ENCODE measurements around the gene SLC10A1. TPM values are rescaled to one million over a fixed set of nuclear protein-coding genes. Genes with fewer than 3 reads are reported as not detected.

SLC10A1 gene
- total and polyA plus RNA-seq, 3 donors from 2014 or later, result 0.30 TPM; not detected in 2

DNA sequence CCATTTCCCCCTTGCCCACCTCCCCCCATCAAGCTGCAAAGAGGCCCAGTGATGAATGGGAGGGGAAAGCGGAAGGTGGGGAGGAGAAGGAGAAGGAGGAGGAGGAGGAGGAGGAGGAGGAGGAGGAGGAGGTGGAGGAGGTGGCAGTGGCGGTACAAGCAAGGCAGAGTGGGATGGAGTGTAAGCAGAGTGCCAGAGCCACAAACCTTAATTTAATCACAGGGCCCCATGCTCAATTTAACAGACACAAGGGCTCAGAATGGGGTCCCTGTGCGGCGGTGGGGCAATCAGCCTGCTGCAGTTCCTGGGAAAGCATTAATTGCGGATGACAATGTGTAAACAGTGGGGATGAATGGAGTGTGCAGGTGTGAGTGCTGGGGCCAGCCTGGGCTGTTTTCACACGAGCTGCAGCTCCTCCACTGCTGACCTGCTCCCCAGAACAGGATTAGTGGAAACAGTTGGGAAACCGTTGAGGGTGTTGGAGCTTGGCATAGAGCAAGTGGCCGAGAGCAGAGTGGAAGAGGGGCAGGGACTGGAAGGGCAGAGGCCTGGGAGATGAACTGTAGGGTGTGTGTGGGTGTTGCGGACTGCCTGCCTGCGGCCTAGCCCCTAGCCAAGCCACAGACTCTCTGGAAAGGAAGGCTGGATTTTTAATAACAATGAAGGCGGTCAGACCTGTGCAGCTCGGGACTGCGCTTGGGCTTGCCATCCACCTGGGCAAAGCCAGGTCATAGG lies 45.8 kb upstream of the SLC10A1 start:
- Histone ChIP-seq H3K27me3 (no peaks in the 10 kb centered on the region), H3K4me1 (peaks cover 3% of the 10 kb centered on the region), H3K9me3 (no peaks in the 10 kb centered on the region), H3K36me3 (ENCODE audit: low read depth, missing control alignments) (no peaks in the 10 kb centered on the region), H3K27ac (no peak overlapping the region), H3K4me3 (no peak overlapping the region)
- intact Hi-C loops (cut with DNase I; ENCODE audit: low total_unique reads), result no loop called here
- DNase-seq, result no peak
- WGBS, 2 donors, result 78 to 80% methylated on average over 13 of the region's 13 CpGs
- TF ChIP-seq POLR2A (IDR thresholded peaks at IDR 0.05), result no peak
- TF ChIP-seq, protein P1, sequence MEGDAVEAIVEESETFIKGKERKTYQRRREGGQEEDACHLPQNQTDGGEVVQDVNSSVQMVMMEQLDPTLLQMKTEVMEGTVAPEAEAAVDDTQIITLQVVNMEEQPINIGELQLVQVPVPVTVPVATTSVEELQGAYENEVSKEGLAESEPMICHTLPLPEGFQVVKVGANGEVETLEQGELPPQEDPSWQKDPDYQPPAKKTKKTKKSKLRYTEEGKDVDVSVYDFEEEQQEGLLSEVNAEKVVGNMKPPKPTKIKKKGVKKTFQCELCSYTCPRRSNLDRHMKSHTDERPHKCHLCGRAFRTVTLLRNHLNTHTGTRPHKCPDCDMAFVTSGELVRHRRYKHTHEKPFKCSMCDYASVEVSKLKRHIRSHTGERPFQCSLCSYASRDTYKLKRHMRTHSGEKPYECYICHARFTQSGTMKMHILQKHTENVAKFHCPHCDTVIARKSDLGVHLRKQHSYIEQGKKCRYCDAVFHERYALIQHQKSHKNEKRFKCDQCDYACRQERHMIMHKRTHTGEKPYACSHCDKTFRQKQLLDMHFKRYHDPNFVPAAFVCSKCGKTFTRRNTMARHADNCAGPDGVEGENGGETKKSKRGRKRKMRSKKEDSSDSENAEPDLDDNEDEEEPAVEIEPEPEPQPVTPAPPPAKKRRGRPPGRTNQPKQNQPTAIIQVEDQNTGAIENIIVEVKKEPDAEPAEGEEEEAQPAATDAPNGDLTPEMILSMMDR (IDR thresholded peaks at IDR 0.05), result no peak

DNA sequence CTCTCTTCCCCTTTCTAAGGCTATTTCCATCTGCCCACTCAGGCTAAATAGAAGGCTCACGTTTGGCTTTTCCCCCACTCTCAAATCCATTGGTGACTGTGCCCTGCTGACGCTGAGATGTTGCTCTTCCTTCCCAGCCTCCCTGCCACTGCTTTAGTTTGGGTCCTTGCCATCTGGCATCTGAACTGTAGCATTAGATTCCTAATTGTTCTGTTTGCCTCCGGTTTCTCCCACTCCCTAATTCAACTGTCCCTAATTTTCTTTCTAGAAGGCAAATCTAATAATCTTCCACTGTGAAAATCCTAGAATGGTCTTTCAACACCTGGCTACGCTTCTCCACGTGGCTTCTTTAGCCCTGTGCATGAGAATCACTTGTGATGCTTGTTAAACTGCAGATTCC lies 44.6 kb upstream of the SLC10A1 start:
- TF ChIP-seq POLR2A (IDR thresholded peaks at IDR 0.05), result no peak
- TF ChIP-seq, protein P1 (IDR thresholded peaks at IDR 0.05), result no peak
- Histone ChIP-seq H3K4me3 (no peak overlapping the region), H3K36me3 (ENCODE audit: low read depth, missing control alignments) (no peaks in the 10 kb centered on the region), H3K9me3 (no peaks in the 10 kb centered on the region), H3K27me3 (no peaks in the 10 kb centered on the region), H3K4me1 (peaks cover 3% of the 10 kb centered on the region), H3K27ac (no peak overlapping the region)
- no peak for DNase-seq
- intact Hi-C loops (cut with DNase I; ENCODE audit: low total_unique reads), result no loop called here
- 34 to 43% methylated on average over 5 of the region's 5 CpGs for WGBS, 2 donors

DNA sequence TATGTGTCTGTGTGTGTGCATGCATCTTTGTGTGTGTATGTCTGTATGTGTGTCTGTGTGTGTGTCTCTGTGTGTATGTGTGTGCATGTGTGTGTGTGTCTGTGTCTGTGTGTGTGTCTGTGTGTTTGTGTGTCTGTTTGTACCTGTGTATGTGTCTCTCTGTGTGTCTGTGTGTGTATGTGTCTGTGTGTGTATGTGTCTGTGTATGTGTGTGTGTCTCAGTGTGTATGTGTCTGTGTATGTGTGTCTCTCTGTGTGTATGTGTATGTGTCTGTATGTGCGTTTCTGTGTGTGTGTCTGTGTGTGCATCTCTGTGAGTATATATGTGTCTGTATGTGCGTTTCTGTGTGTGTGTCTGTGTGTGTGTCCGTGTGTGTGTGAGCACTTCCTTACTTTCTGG lies 42.6 kb upstream of the SLC10A1 start:
- Histone ChIP-seq H3K36me3 (ENCODE audit: low read depth, missing control alignments) (no peaks in the 10 kb centered on the region), H3K4me3 (no peak overlapping the region), H3K4me1 (peaks cover 3% of the 10 kb centered on the region), H3K9me3 (no peaks in the 10 kb centered on the region), H3K27me3 (no peaks in the 10 kb centered on the region), H3K27ac (no peak overlapping the region)
- TF ChIP-seq POLR2A (IDR thresholded peaks at IDR 0.05), result no peak
- TF ChIP-seq, protein P1 (IDR thresholded peaks at IDR 0.05), result no peak
- intact Hi-C loops (cut with DNase I; ENCODE audit: low total_unique reads), result no loop called here
- no peak for DNase-seq
- 90 to 100% methylated on average over 3 of the region's 3 CpGs for WGBS, 2 donors

DNA sequence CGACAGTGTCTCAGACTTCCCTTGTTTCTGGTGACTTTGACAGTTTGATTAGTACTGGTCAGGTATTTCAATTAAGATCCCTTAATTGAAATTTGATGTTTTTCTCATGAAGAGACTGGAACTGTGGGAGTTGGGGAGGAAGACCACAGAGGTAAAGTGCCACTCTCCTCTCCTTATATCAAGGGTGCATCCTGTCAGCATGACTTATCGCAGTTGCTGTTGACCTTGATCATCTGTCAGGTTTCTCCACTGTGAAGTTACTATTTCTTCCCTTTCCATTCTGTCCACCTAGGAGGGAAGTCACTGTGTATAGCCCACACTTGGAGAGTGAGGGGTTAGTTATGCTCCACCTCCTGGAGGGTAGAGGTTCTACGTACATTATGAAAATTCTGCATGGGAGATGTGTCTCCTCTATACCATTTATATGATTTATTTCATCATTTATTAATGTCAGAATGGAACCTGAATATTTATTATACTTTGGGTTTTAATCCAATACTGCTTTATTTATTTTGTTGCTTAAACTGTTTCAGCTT lies 41.9 kb upstream of the SLC10A1 start:
- peaks cover 3% of the 10 kb centered on the region for H3K4me1 ChIP-seq
- DNase-seq, result no peak
- intact Hi-C loops (cut with DNase I; ENCODE audit: low total_unique reads), result no loop called here
- H3K9me3 ChIP-seq, result no peaks in the 10 kb centered on the region
- TF ChIP-seq, protein P1 (IDR thresholded peaks at IDR 0.05), result no peak
- TF ChIP-seq POLR2A (IDR thresholded peaks at IDR 0.05), result no peak
- 67 to 86% methylated on average over 3 of the region's 3 CpGs for WGBS, 2 donors
- H3K36me3 ChIP-seq (ENCODE audit: low read depth, missing control alignments), result no peaks in the 10 kb centered on the region
- H3K27me3 ChIP-seq, result no peaks in the 10 kb centered on the region
- no peak overlapping the region for H3K4me3 ChIP-seq
- H3K27ac ChIP-seq, result no peak overlapping the region

DNA sequence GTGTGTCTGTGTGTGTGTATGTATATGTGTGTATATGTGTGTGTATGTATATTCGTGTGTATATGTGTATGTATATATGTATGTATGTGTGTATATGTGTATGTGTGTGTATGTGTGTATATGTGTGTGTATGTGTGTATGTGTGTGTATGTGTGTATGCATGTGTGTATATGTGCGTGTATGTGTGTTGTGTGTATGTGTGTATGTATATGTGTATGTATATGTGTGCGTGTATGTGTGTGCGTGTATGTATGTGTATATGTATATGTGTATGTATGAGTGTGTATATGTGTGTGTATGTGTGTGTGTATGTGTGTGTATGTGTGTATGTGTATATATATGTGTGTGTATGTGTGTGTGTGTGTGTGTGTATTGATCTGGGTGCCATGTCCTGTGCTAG lies 31.8 kb upstream of the SLC10A1 start:
- Histone ChIP-seq H3K27me3 (no peaks in the 10 kb centered on the region), H3K27ac (no peak overlapping the region), H3K4me1 (no peaks in the 10 kb centered on the region), H3K36me3 (ENCODE audit: low read depth, missing control alignments) (no peaks in the 10 kb centered on the region), H3K4me3 (no peak overlapping the region), H3K9me3 (no peaks in the 10 kb centered on the region)
- WGBS, 2 donors, result 66 to 88% methylated on average over 4 of the region's 4 CpGs
- intact Hi-C loops (cut with DNase I; ENCODE audit: low total_unique reads), result no loop called here
- no peak for TF ChIP-seq POLR2A (IDR thresholded peaks at IDR 0.05)
- TF ChIP-seq, protein P1 (IDR thresholded peaks at IDR 0.05), result no peak
- DNase-seq, result no peak
